GM21515 (cell line): ENCODE measurements around the gene STK36.

ENCODE experiments used
- ATAC-seq: cut with Tn5 transposase; IDR thresholded peaks from one replicate; pipeline ENCODE4 v1.9.1; 2021; ENCODE audit not compliant: unreplicated experiment

STK36 gene, protein sequence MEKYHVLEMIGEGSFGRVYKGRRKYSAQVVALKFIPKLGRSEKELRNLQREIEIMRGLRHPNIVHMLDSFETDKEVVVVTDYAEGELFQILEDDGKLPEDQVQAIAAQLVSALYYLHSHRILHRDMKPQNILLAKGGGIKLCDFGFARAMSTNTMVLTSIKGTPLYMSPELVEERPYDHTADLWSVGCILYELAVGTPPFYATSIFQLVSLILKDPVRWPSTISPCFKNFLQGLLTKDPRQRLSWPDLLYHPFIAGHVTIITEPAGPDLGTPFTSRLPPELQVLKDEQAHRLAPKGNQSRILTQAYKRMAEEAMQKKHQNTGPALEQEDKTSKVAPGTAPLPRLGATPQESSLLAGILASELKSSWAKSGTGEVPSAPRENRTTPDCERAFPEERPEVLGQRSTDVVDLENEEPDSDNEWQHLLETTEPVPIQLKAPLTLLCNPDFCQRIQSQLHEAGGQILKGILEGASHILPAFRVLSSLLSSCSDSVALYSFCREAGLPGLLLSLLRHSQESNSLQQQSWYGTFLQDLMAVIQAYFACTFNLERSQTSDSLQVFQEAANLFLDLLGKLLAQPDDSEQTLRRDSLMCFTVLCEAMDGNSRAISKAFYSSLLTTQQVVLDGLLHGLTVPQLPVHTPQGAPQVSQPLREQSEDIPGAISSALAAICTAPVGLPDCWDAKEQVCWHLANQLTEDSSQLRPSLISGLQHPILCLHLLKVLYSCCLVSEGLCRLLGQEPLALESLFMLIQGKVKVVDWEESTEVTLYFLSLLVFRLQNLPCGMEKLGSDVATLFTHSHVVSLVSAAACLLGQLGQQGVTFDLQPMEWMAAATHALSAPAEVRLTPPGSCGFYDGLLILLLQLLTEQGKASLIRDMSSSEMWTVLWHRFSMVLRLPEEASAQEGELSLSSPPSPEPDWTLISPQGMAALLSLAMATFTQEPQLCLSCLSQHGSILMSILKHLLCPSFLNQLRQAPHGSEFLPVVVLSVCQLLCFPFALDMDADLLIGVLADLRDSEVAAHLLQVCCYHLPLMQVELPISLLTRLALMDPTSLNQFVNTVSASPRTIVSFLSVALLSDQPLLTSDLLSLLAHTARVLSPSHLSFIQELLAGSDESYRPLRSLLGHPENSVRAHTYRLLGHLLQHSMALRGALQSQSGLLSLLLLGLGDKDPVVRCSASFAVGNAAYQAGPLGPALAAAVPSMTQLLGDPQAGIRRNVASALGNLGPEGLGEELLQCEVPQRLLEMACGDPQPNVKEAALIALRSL (N-terminal part only)

DNA sequence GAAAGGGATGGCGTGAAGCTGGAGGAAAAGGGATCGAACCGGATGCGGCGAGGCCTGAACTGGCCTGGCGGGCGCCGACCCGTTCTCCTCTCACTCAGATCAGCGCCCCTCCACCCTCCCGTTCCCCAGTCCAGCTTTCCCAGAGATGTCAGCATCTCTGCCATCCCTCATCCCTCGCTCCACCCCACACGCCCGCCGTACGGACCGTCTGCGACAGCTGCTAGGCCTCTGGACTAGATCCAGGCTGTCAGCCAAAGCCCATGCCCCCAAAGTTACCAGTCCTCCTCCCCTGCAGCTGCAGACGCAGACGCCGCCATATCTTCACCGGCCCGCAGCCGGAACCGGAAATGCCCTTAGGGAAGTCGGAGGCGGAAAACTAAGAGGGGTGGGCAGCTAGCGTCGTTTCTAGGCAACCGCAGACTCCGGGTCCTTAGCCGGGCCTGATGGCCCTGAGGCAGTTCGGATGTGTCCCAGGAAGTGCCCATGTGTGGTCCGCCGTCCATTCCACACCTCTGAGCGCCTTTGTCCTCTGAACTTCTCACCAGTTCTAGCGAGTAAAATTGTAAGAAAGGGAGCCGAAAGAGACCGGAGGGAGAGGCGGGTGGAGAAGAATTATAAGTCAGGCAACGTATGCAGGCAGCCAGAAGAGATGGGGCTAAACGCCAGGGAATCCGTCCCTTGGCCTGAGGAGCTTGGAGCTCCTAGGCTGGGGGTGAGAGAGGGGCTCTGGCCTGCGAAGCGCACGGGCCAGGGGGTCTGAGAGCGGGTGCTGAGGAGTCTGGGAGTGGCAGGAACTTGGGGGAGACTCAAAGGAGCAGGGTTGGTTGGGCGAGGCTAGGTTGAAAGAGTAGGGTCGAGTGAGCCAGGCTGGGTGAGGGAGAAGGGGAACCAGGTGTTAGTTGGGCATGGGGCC is at the start of gene STK36, which contains the start of gene RNF25:
Gene STK36 (plus strand): TSS at position 433 of the 913 bp plus-strand sequence. CDS start 744 bp downstream, outside the sequence.
Gene RNF25 (minus strand): TSS at position 349 of the 913 bp plus-strand sequence. CDS start 32 bp downstream, at position 317.
- peak; percentile 98 for ATAC-seq

DNA sequence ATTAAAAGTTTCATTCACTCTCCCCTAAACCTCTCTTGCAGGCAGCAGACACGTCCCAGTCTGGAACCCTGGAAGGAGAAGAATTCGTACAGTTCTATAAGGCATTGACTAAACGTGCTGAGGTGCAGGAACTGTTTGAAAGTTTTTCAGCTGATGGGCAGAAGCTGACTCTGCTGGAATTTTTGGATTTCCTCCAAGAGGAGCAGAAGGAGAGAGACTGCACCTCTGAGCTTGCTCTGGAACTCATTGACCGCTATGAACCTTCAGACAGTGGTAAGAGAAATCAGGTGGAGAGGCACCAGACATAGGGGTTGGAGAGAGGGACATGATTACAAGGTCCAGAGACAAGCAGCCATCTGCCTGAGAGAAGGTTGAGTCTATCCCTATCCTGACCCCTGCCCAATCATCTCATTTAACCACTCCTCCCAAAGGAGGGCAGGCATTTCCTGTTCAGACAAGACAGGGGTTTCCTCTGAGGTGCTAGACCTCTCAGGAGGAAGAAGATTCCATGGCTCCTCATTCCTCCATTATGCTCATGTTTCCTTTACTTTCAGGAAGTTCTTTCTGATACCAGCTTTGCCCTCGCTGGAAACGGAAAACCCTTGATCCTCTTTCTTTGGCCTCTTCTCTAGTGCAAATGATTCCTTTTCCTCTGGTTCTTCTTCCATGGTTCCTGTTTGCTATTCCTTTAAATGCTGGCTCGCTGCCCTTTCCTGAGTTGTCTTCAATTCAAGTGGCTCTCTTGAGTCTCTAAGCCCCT is 49.1 kb upstream of the STK36 start:
- ATAC-seq: no peak

DNA sequence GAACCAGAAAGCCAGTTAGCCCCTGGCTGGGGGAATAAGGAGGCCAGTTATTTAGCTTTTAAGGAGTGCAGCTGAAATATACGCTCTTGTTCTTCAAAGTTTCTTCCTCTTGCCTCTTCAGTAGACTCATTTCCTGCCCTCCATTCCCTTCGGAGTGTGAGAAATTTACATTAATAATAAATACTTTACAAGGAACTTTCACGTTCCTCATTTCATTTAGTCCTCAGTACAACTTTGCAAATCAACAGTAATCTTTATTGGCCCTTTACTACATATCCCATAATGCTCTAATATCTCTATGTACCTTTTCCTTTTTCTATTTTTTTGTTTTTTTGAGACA is 48.5 kb upstream of the STK36 start:
- no peak for ATAC-seq

DNA sequence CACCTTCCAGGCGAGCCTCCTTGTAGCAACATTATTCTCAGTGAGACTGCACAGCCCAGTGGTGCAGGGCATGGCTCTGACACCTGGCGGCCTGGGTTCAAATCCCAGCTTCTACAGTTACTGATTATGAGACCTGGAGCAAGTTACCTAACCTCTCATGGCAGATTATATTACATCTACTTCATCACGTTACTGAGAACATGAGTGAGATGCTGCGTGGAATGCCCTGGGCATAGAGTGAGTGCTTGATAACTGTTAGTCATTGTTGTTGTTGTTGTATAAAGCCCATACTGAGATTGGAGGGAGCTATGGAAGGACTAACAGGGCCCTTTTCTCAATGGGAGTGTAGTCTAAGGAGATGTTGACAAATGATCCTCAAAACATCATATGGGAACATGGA is 45.5 kb upstream of the STK36 start:
- no peak for ATAC-seq

DNA sequence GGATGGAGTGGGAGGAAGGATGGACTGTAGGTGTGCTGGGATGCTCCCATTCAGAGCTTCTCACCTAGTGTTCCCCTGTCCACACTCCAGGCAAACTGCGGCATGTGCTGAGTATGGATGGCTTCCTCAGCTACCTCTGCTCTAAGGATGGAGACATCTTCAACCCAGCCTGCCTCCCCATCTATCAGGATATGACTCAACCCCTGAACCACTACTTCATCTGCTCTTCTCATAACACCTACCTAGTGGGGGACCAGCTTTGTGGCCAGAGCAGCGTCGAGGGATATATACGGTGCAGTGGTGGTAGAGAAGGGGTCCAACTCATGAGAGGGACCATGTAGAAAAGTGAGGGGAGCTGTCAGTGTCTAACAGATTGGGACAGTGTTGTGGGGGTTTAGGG is 43.9 kb upstream of the STK36 start:
- no peak for ATAC-seq

DNA sequence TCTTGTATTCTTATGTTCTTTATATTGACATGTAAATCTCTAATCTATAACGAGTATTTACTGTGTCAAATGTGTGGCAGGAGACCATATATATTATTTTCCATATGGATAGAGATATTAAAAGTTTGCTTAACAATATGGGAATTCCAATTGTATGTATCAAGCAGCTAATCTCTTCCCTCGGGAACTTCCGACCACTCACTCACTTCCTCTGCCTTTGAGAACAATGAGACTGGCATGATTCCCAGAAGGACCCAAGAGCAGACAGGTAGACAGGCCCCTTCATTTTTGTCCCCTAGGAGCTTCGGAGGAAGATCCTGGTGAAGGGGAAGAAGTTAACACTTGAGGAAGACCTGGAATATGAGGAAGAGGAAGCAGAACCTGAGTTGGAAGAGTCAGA is 40.0 kb upstream of the STK36 start:
- ATAC-seq: no peak

DNA sequence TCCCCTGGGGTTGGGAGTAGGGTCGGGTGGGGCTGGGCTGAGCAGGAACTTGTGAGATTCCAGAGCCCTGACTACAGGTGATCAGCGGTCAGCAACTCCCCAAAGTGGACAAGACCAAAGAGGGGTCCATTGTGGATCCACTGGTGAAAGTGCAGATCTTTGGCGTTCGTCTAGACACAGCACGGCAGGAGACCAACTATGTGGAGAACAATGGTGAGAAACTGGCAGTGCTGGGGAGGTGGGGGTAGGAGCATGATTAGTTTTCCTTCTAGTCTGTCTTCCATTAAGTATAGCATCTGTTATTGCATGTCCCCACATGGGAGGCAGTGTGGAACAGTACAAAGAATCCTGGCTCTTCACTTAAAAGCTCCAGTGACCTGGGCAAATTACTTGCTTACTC is 36.2 kb upstream of the STK36 start:
- ATAC-seq: no peak

DNA sequence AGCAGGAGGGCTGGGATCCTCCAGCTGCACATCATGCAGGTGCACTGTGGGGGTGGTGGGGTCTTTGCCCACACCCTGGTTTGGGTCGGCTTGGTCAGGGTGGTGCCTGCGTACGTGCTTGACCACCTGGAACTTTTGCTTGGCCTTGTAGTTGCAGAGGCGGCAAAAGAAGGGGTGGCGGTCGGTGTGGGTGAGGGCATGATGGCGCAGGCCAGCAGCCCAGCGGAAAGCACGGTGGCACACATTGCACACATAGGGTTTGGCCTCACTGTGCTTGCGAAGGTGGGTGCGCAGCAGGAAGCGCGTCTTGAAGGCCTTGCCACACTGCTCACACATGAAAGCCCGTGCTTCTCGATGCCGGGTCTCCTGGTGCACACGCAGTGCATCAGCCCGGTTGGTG is 33.5 kb upstream of the STK36 start:
- no peak for ATAC-seq

DNA sequence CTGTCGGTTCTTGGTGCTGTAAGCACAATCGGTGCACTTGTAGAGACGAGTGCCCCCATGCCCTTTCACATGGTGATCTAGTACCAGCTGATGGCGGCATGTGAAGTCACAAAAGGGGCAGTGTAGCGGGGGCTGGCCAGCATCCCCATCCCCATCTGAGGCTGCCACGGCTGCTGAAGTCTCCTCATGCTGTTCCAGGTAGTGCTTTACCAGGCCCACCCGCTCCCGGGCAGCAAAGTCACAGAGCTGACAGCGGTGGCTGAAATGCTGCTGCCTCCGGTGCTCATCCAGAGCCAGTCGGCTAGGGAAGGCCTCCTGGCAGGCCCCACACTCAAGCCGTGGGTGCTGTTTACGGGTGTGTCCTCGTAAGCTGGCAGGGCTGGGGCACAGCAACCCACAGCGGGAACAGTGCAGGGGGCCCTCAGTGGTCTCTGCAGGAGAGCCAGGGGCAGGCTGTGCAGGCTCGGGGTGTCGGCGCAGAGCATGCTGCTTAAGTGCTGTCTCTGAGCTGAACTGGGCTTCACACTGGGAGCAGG is 29.7 kb upstream of the STK36 start:
- no peak for ATAC-seq

DNA sequence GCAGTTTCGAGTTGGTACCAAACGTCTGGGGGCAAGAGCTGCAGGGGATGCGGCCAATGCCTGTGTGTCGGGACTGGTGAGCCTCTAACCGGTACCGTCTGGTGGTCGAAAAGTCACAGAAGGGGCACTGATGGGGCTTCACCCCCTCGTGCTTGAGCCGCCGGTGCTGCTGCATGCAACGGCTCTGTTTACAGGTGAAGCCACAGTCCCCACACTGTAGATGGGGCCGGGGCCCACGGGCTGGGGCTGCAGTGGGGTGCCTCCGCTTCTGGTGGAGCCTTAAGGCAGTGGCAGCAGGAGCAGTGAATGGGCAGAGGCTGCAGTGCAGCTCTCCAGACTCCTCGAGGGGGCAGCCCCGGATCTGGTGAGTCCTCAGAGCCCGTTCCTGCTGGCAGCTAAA is 29.1 kb upstream of the STK36 start:
- no peak for ATAC-seq

DNA sequence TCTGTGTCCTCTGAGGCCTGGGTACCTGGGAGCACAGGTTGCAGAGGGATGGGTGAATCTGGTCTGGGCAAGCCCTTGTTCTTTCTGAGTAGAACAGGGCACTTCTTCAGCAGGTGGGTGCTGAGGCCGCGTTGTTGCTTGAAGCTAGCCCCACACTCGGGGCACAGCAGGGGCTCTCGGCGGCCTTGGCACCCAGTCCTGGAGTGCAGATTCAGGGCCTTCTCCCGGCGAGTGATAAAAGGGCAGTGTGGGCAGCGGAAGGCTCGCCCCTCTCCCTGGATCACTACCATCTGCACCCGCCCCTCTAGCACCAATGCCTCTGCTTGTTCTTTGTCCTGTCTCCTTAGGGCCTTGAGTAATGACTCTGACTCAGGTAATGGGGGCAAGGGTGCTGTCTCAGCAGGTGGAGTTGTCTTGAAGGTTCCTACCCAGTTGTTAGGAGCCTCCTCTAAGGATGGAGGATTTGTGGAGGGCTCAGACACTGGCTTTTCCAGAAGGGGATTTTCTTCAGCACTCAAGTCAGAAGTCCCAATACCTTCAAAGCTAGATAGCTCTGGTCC is 28.1 kb upstream of the STK36 start:
- no peak for ATAC-seq

DNA sequence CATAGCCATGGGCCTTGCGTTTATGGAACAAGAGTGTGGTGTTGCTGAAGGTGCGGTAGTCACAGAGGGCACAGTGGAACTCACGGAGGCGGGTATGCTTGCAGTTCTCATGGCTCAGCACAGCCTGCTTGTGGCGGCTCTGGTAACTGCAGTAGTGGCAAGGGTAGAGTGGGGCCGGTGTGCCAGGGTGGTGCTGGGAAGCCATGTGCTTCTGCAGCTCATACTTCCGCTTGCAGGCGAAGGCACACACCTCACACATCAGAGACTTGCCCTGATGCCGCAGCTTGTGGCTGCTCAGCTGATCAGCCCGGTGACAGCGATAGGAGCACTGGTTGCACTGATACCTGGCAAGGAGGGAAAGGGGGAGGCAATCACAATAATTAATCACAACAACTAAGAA is 27.2 kb upstream of the STK36 start:
- ATAC-seq: no peak

DNA sequence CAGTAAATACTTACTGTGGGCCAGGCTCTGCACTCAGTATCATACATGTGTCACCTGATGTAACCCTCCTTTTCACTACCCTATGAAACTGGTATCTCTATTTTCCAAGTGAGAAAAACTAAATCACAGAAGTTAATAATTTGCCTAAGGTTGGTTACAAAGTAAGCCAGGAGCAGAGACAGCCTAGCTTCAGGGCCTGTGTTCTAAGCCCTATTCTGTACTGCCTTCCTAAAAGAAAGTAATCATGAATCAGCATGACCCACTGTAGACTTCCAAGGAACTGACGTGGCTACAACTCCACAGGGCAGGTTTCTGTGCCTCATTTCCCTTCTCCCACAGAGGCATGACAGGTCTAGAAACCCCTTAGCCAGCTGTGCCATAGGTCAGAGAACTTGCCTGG is 26.8 kb upstream of the STK36 start:
- ATAC-seq: no peak

DNA sequence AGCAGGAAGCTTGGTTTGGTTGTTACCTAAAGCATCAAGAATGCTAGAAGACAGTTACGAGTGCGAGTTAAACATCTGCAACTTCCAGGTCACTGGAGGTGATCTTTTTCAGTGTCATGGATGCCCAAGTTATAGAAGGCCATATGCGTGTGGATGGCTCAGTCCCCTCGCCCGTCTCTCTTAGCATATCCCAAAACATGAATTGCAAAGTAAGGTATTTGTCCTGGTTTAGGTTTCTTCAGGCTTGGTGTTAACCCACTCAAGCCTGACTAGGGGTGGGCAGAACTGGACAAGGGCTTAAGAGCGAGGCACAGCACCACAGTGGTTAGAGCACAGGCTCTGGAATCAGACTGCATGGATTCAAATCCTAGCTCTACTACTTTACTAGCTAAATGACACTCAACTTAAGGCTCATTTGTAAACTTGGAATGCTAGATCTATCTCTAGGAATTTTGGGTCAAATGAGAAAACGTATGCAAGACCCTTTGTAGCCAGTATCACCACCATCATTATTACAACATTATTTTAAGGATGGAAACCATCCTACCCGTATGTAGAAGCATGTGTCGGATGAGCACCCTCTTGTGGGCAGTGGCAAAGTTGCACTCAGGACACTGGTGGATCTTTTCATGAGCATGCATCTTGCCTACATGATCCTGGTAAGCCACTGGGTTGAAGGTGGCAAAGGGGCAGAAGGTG is 23.6 kb upstream of the STK36 start:
- ATAC-seq: peak; percentile 51

DNA sequence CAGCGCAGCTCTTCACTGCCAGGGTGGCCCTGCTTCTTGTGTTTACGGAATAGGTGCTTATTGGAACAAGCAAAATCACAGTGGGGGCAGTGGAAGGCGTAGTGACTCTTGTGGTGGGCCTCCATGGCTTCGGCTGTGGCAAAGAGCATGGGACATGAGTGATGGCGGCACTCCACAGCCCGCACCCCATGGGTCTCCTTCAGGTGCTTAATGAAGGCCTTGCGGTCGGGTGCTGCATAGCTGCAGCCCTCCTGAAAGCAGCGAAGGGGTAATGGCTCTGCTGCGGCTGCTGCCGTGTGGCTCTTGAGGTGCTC is 23.1 kb upstream of the STK36 start:
- ATAC-seq: peak; percentile 15

DNA sequence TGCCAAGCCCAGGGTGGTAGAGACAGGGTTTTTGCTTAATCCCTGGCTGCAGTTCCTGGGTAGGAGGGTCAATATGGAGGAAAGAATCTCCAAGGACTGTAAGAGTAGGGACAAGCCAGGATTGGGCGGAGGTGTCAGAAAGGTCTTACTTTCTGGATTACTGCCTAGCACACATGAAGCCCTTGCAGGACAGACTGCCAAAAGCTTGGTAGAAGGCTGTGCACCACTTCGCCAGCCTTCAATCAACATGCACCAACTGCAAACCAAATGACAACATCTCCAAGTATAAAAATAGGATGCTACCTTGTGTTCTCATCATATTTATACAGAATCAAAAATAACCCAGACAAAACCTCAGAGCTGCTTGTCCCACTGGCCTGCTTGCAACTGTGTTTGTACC is 16.1 kb upstream of the STK36 start:
- ATAC-seq: no peak

DNA sequence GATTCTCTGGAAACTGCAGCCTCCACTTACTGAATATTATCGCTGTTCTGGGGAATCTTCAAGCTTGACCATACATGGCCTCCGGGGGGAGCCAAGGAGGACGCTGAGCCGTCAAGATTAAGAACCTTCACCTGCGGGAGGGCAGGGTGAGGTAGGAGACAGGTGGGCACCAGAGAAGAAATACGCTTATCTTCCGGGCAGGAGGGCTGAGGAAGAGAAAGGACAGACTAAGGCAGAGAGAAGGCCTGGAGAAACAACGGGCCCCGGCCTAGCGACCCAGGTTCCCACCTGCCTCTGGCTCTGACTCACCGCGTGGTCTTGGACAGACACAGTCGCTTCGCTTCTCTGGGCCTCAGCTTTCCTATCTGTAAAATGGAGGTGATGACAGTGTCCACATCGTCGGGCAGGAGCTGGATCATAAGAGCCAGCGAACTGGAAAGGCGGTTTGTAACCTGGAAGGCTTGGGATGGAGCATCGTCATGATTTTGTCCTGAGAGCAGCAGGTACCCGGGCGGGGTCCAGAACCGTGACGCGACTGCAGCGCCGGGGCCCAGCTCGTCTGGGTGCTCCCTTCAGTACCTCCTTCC is 13.1 kb upstream of the STK36 start:
- ATAC-seq: peak; percentile 42
